Measurements from ENCODE around the gene KCNC3.

Gene KCNC3

DNA sequence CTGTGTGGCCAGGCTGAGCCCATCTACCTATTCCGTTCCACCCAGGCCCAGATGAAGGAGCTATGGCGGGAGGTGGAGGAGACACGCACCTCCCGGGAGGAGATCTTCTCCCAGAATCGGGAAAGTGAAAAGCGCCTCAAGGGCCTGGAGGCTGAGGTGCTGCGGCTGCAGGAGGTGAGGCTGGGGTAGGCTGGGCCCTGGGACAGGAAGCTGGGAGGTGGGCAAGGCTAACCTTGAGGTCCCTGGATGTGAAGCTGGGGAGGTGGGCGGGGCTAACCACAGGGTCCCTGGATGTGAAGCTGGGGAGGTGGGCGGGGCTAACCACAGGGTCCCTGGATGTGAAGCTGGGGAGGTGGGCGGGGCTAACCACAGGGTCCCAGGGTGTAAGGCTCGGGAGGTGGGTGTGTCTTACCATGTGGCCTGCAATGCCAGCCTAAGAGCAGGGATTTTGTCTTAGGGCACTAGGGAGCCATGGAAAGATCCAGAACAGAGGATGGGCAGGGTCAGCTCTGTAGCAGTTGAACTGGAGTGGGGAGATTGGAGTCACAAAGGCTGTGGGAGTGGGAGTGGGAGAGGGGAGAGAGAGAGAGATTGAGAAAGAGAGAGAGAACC lies 36.9 kb downstream of the KCNC3 start:
- H3K4me1 ChIP-seq (ENCODE audit: control insufficient read depth in 2 of 2, insufficient read depth in 2 of 2, low read length in 2 of 2): no peaks in the 10 kb centered on the region
- H3K4me3 ChIP-seq (ENCODE audit: low read length in 2 of 2): no peak overlapping the region
- H3K27me3 ChIP-seq (ENCODE audit: control insufficient read depth in 2 of 2, insufficient read depth in 2 of 2, low read length in 2 of 2): no peaks in the 10 kb centered on the region
- H3K36me3 ChIP-seq (ENCODE audit: control insufficient read depth in 2 of 2, insufficient read depth in 2 of 2, low read length in 2 of 2): peaks cover 58 to 59% of the 10 kb centered on the region in 2 donors
- H3K9ac ChIP-seq (ENCODE audit: low read depth in 1 of 2, low read length in 2 of 2): no peak overlapping the region
- no peak overlapping the region for H3K27ac ChIP-seq (ENCODE audit: low read depth in 2 of 2, low read length in 2 of 2)
- H3K9me3 ChIP-seq (ENCODE audit: control insufficient read depth in 2 of 2, low read length in 2 of 2): no peaks in the 10 kb centered on the region

- no peak overlapping the region for H3K4me3 ChIP-seq (ENCODE audit: low read length in 2 of 2)
- H3K27me3 ChIP-seq (ENCODE audit: control insufficient read depth in 2 of 2, insufficient read depth in 2 of 2, low read length in 2 of 2): no peaks in the 10 kb centered on the region
- H3K9me3 ChIP-seq (ENCODE audit: control insufficient read depth in 2 of 2, low read length in 2 of 2): no peaks in the 10 kb centered on the region
- H3K9ac ChIP-seq (ENCODE audit: low read depth in 1 of 2, low read length in 2 of 2): no peak overlapping the region
- peaks cover 69 to 71% of the 10 kb centered on the region in 2 donors for H3K36me3 ChIP-seq (ENCODE audit: control insufficient read depth in 2 of 2, insufficient read depth in 2 of 2, low read length in 2 of 2)
- no peak overlapping the region for H3K27ac ChIP-seq (ENCODE audit: low read depth in 2 of 2, low read length in 2 of 2)
- no peaks in the 10 kb centered on the region for H3K4me1 ChIP-seq (ENCODE audit: control insufficient read depth in 2 of 2, insufficient read depth in 2 of 2, low read length in 2 of 2)
Observed at GRCh38 chr19:50290775-50291174, 38.4 kb downstream of the KCNC3 start.

DNA sequence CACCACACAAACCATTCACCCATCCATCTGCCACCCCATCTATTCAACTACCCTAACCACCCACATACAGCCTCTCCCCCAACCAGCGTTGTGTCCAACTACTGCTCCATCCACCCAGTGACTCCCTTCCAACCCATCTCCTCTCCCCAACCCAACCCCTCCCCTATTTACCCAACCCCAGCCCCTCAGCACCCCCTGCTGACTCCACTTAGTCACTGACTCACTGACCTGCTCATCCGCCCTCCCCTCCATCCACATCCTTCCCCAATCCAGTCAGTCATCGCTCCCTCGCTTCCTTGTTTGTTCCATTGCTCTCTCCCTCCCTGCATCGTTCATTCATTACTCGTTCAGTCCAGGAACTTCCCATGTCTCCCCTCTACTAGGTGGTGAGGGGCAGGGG lies 39.2 kb downstream of the KCNC3 start:
- Histone ChIP-seq H3K4me3 (ENCODE audit: low read length in 2 of 2) (no peak overlapping the region), H3K9me3 (ENCODE audit: control insufficient read depth in 2 of 2, low read length in 2 of 2) (no peaks in the 10 kb centered on the region), H3K27ac (ENCODE audit: low read depth in 2 of 2, low read length in 2 of 2) (no peak overlapping the region), H3K9ac (ENCODE audit: low read depth in 1 of 2, low read length in 2 of 2) (no peak overlapping the region), H3K27me3 (ENCODE audit: control insufficient read depth in 2 of 2, insufficient read depth in 2 of 2, low read length in 2 of 2) (no peaks in the 10 kb centered on the region), H3K36me3 (ENCODE audit: control insufficient read depth in 2 of 2, insufficient read depth in 2 of 2, low read length in 2 of 2) (peaks cover 72 to 75% of the 10 kb centered on the region in 2 donors), H3K4me1 (ENCODE audit: control insufficient read depth in 2 of 2, insufficient read depth in 2 of 2, low read length in 2 of 2) (no peaks in the 10 kb centered on the region)

GRCh38 chr19:50288954-50289353 lies 40.2 kb downstream of the KCNC3 start:
- Histone ChIP-seq H3K36me3 (ENCODE audit: control insufficient read depth in 2 of 2, insufficient read depth in 2 of 2, low read length in 2 of 2) (peaks cover 71 to 73% of the 10 kb centered on the region in 2 donors), H3K27me3 (ENCODE audit: control insufficient read depth in 2 of 2, insufficient read depth in 2 of 2, low read length in 2 of 2) (no peaks in the 10 kb centered on the region), H3K4me3 (ENCODE audit: low read length in 2 of 2) (no peak overlapping the region), H3K9ac (ENCODE audit: low read depth in 1 of 2, low read length in 2 of 2) (no peak overlapping the region), H3K27ac (ENCODE audit: low read depth in 2 of 2, low read length in 2 of 2) (no peak overlapping the region), H3K9me3 (ENCODE audit: control insufficient read depth in 2 of 2, low read length in 2 of 2) (no peaks in the 10 kb centered on the region), H3K4me1 (ENCODE audit: control insufficient read depth in 2 of 2, insufficient read depth in 2 of 2, low read length in 2 of 2) (no peaks in the 10 kb centered on the region)

- H3K4me3 ChIP-seq (ENCODE audit: low read length in 2 of 2): no peak overlapping the region
- H3K27ac ChIP-seq (ENCODE audit: low read depth in 2 of 2, low read length in 2 of 2): no peak overlapping the region
- no peaks in the 10 kb centered on the region for H3K4me1 ChIP-seq (ENCODE audit: control insufficient read depth in 2 of 2, insufficient read depth in 2 of 2, low read length in 2 of 2)
- H3K9ac ChIP-seq (ENCODE audit: low read depth in 1 of 2, low read length in 2 of 2): no peak overlapping the region
- H3K36me3 ChIP-seq (ENCODE audit: control insufficient read depth in 2 of 2, insufficient read depth in 2 of 2, low read length in 2 of 2): peaks cover 59 to 64% of the 10 kb centered on the region in 2 donors
- no peaks in the 10 kb centered on the region for H3K27me3 ChIP-seq (ENCODE audit: control insufficient read depth in 2 of 2, insufficient read depth in 2 of 2, low read length in 2 of 2)
- no peaks in the 10 kb centered on the region for H3K9me3 ChIP-seq (ENCODE audit: control insufficient read depth in 2 of 2, low read length in 2 of 2)
Observed at GRCh38 chr19:50287331-50287730, 41.8 kb downstream of the KCNC3 start.

DNA sequence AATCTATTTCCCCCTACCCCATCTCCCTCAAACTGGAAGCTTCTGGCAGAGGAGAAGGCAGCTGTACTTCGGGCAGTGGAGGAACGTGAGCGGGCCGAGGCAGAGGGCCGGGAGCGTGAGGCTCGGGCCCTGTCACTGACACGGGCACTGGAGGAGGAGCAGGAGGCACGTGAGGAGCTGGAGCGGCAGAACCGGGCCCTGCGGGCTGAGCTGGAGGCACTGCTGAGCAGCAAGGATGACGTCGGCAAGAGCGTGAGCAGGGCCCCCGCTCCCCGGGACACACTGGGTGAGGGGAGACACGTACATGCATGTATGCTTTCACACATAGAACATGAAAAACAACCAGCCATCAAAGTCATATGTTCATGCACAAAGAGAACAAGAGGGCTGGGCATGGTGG lies 42.7 kb downstream of the KCNC3 start:
- Histone ChIP-seq H3K9ac (ENCODE audit: low read depth in 1 of 2, low read length in 2 of 2) (no peak overlapping the region), H3K4me3 (ENCODE audit: low read length in 2 of 2) (no peak overlapping the region), H3K36me3 (ENCODE audit: control insufficient read depth in 2 of 2, insufficient read depth in 2 of 2, low read length in 2 of 2) (peaks cover 57 to 59% of the 10 kb centered on the region in 2 donors), H3K27ac (ENCODE audit: low read depth in 2 of 2, low read length in 2 of 2) (no peak overlapping the region), H3K9me3 (ENCODE audit: control insufficient read depth in 2 of 2, low read length in 2 of 2) (no peaks in the 10 kb centered on the region), H3K27me3 (ENCODE audit: control insufficient read depth in 2 of 2, insufficient read depth in 2 of 2, low read length in 2 of 2) (no peaks in the 10 kb centered on the region), H3K4me1 (ENCODE audit: control insufficient read depth in 2 of 2, insufficient read depth in 2 of 2, low read length in 2 of 2) (no peaks in the 10 kb centered on the region)

GRCh38 chr19:50285833-50286232 lies 43.3 kb downstream of the KCNC3 start:
- Histone ChIP-seq H3K9me3 (ENCODE audit: control insufficient read depth in 2 of 2, low read length in 2 of 2) (no peaks in the 10 kb centered on the region), H3K36me3 (ENCODE audit: control insufficient read depth in 2 of 2, insufficient read depth in 2 of 2, low read length in 2 of 2) (peaks cover 60 to 63% of the 10 kb centered on the region in 2 donors), H3K27me3 (ENCODE audit: control insufficient read depth in 2 of 2, insufficient read depth in 2 of 2, low read length in 2 of 2) (no peaks in the 10 kb centered on the region), H3K9ac (ENCODE audit: low read depth in 1 of 2, low read length in 2 of 2) (no peak overlapping the region), H3K4me3 (ENCODE audit: low read length in 2 of 2) (no peak overlapping the region), H3K4me1 (ENCODE audit: control insufficient read depth in 2 of 2, insufficient read depth in 2 of 2, low read length in 2 of 2) (no peaks in the 10 kb centered on the region), H3K27ac (ENCODE audit: low read depth in 2 of 2, low read length in 2 of 2) (no peak overlapping the region)

DNA sequence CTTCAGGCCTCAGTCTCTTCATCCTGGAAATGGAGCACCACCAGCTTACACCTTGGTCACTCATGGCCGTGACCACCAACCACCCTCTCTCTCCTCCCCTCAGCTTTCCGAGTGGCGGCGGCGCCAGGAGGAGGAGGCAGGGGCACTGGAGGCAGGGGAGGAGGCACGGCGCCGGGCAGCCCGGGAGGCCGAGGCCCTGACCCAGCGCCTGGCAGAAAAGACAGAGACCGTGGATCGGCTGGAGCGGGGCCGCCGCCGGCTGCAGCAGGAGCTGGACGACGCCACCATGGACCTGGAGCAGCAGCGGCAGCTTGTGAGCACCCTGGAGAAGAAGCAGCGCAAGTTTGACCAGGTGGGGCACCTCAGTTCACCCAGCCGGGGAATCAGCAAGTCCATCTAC lies 47.7 kb downstream of the KCNC3 start:
- Histone ChIP-seq H3K4me3 (ENCODE audit: low read length in 2 of 2) (no peak overlapping the region), H3K4me1 (ENCODE audit: control insufficient read depth in 2 of 2, insufficient read depth in 2 of 2, low read length in 2 of 2) (no peaks in the 10 kb centered on the region), H3K9ac (ENCODE audit: low read depth in 1 of 2, low read length in 2 of 2) (no peak overlapping the region), H3K27ac (ENCODE audit: low read depth in 2 of 2, low read length in 2 of 2) (no peak overlapping the region), H3K36me3 (ENCODE audit: control insufficient read depth in 2 of 2, insufficient read depth in 2 of 2, low read length in 2 of 2) (peaks cover 43 to 48% of the 10 kb centered on the region in 2 donors), H3K9me3 (ENCODE audit: control insufficient read depth in 2 of 2, low read length in 2 of 2) (no peaks in the 10 kb centered on the region), H3K27me3 (ENCODE audit: control insufficient read depth in 2 of 2, insufficient read depth in 2 of 2, low read length in 2 of 2) (no peaks in the 10 kb centered on the region)

GRCh38 chr19:50280983-50281382 lies 48.2 kb downstream of the KCNC3 start:
- Histone ChIP-seq H3K27me3 (ENCODE audit: control insufficient read depth in 2 of 2, insufficient read depth in 2 of 2, low read length in 2 of 2) (no peaks in the 10 kb centered on the region), H3K4me1 (ENCODE audit: control insufficient read depth in 2 of 2, insufficient read depth in 2 of 2, low read length in 2 of 2) (no peaks in the 10 kb centered on the region)

GRCh38 chr19:50280074-50280473 lies 49.1 kb downstream of the KCNC3 start:
- Histone ChIP-seq H3K4me3 (ENCODE audit: low read length in 2 of 2) (no peak overlapping the region), H3K9me3 (ENCODE audit: control insufficient read depth in 2 of 2, low read length in 2 of 2) (no peaks in the 10 kb centered on the region), H3K36me3 (ENCODE audit: control insufficient read depth in 2 of 2, insufficient read depth in 2 of 2, low read length in 2 of 2) (peaks cover 48 to 50% of the 10 kb centered on the region in 2 donors), H3K4me1 (ENCODE audit: control insufficient read depth in 2 of 2, insufficient read depth in 2 of 2, low read length in 2 of 2) (no peaks in the 10 kb centered on the region), H3K9ac (ENCODE audit: low read depth in 1 of 2, low read length in 2 of 2) (no peak overlapping the region), H3K27me3 (ENCODE audit: control insufficient read depth in 2 of 2, insufficient read depth in 2 of 2, low read length in 2 of 2) (no peaks in the 10 kb centered on the region), H3K27ac (ENCODE audit: low read depth in 2 of 2, low read length in 2 of 2) (no peak overlapping the region)

More at GRCh38 chr19:50280983-50281382, 48.2 kb downstream of the KCNC3 start:
- no peak overlapping the region for H3K9ac ChIP-seq (ENCODE audit: low read depth in 1 of 2, low read length in 2 of 2)
- H3K4me3 ChIP-seq (ENCODE audit: low read length in 2 of 2): no peak overlapping the region
- H3K36me3 ChIP-seq (ENCODE audit: control insufficient read depth in 2 of 2, insufficient read depth in 2 of 2, low read length in 2 of 2): peaks cover 44 to 48% of the 10 kb centered on the region in 2 donors
- no peaks in the 10 kb centered on the region for H3K9me3 ChIP-seq (ENCODE audit: control insufficient read depth in 2 of 2, low read length in 2 of 2)
- H3K27ac ChIP-seq (ENCODE audit: low read depth in 2 of 2, low read length in 2 of 2): no peak overlapping the region
